C4-2B (cell line): ENCODE measurements around the gene PRKAR2A.

Experiments used
- H3K27ac ChIP-seq: fragments of 450-650 bp; 2 replicates; pipeline ENCODE4 v1.5.1; 2017
- CTCF ChIP-seq: fragments of 450-650 bp; conservative IDR thresholded peaks from 2 replicates; pipeline ENCODE4 v1.5.1; 2017; ENCODE audit warnings: mild to moderate bottlenecking
- ZFX ChIP-seq: fragments of 450-650 bp; IDR thresholded peaks from 2 replicates; pipeline ENCODE4 v1.6.1; 2017

Gene PRKAR2A

GRCh38 chr3:48879994-48880377 lies 32.3 kb upstream of the PRKAR2A start:
- no peak overlapping the region for H3K27ac ChIP-seq
- TF ChIP-seq ZFX: no peak
- TF ChIP-seq CTCF: no peak

- TF ChIP-seq CTCF: no peak
- no peak for TF ChIP-seq ZFX
- no peak overlapping the region for H3K27ac ChIP-seq
Measured at GRCh38 chr3:48879307-48879993, 31.8 kb upstream of the PRKAR2A start.

GRCh38 chr3:48877671-48878070 lies 30.0 kb upstream of the PRKAR2A start:
- TF ChIP-seq ZFX (no peak), CTCF (no peak)

GRCh38 chr3:48863122-48863521 lies 15.4 kb upstream of the PRKAR2A start:
- no peak overlapping the region for H3K27ac ChIP-seq
- TF ChIP-seq ZFX (no peak), CTCF (no peak)

More at GRCh38 chr3:48877671-48878070, 30.0 kb upstream of the PRKAR2A start:
- no peak overlapping the region for H3K27ac ChIP-seq

GRCh38 chr3:48859206-48859605 lies 11.5 kb upstream of the PRKAR2A start:
- TF ChIP-seq CTCF (no peak), ZFX (no peak)
- H3K27ac ChIP-seq: no peak overlapping the region

- H3K27ac ChIP-seq: no peak overlapping the region
- TF ChIP-seq ZFX (no peak), CTCF (no peak)
Measured at GRCh38 chr3:48858709-48859108, 11.0 kb upstream of the PRKAR2A start.

- no peak overlapping the region for H3K27ac ChIP-seq
- no peak for TF ChIP-seq ZFX
- TF ChIP-seq CTCF: no peak
Measured at GRCh38 chr3:48857641-48858040, 10.0 kb upstream of the PRKAR2A start.
